Epithelial cell of proximal tubule (primary cell): ENCODE results near the gene TIMM17B. TPM values are rescaled to one million over a fixed set of nuclear protein-coding genes. Genes with fewer than 3 reads are reported as not detected.

Experiments used
- DNase-seq: peaks from one replicate; pipeline ENCODE4 v3.0.0-alpha.2; 2011; ENCODE audit warnings: low read depth
- H3K4me3 ChIP-seq: 2 replicates; pipeline ENCODE4 v1.5.1; 2011; ENCODE audit warnings: low read depth, mild to moderate bottlenecking, low read length
- CTCF ChIP-seq: conservative IDR thresholded peaks from 2 replicates; pipeline ENCODE4 v1.5.1; 2012; ENCODE audit warnings: low read depth, mild to moderate bottlenecking, low read length
- total RNA-seq: library from RNA; depleted of rRNA; stranded (reverse); fragments of >200 nt; gene quantifications from 2 replicates; pipeline ENCODE4 v1.2.3, GENCODE V29; 2015

TIMM17B gene
- total RNA-seq, 1 donor from 2014 or later: 104 TPM

- TF ChIP-seq CTCF: no peak
- DNase-seq: no peak
- no peak overlapping the region for H3K4me3 ChIP-seq
These were observed 48.7 kb downstream of the TIMM17B start for GRCh38 chrX:48848847-48849246.

Other genes with a start within 250 kb of the TIMM17B start
- 0.29 TPM in 1 of 2 replicates, not detected in the other for gene WAS, start 214.0 kb downstream of the TIMM17B start, total RNA-seq
- 13.3 and 28.6 TPM in 2 replicates for gene SUV39H1, start 201.0 kb downstream of the TIMM17B start, total RNA-seq
- not detected in 2 replicates for gene GLOD5, start 136.0 kb downstream of the TIMM17B start, total RNA-seq
- not detected in 2 replicates for gene GATA1, start 111.2 kb downstream of the TIMM17B start, total RNA-seq
- gene HDAC6, start 95.7 kb downstream of the TIMM17B start, total RNA-seq: 30.8 and 46.2 TPM in 2 replicates
- not detected in 2 replicates for gene ERAS, start 71.3 kb downstream of the TIMM17B start, total RNA-seq
- gene PCSK1N, start 62.2 kb downstream of the TIMM17B start, total RNA-seq: 12.4 and 19.3 TPM in 2 replicates
- 84.6 and 86.0 TPM in 2 replicates for gene PQBP1, start 162 bp upstream of the TIMM17B start, total RNA-seq
- 20.5 and 22.0 TPM in 2 replicates for gene SLC35A2, start 13.9 kb upstream of the TIMM17B start, total RNA-seq
- gene PIM2, start 21.3 kb upstream of the TIMM17B start, total RNA-seq: 10.9 and 13.1 TPM in 2 replicates
- gene OTUD5, start 59.8 kb upstream of the TIMM17B start, total RNA-seq: 34.4 and 44.2 TPM in 2 replicates
- gene KCND1, start 74.1 kb upstream of the TIMM17B start, total RNA-seq: 0.51 and 1.1 TPM in 2 replicates
- 15.8 and 24.6 TPM in 2 replicates for gene GRIPAP1, start 104.5 kb upstream of the TIMM17B start, total RNA-seq
- 51.8 and 63.7 TPM in 2 replicates for gene TFE3, start 145.6 kb upstream of the TIMM17B start, total RNA-seq
- gene CCDC120, start 161.2 kb upstream of the TIMM17B start, total RNA-seq: 4.0 and 4.5 TPM in 2 replicates
- gene PRAF2, start 176.2 kb upstream of the TIMM17B start, total RNA-seq: 13.5 and 16.7 TPM in 2 replicates
- gene WDR45, start 182.1 kb upstream of the TIMM17B start, total RNA-seq: 32.5 and 43.7 TPM in 2 replicates
- gene GPKOW, start 226.0 kb upstream of the TIMM17B start, total RNA-seq: 28.9 and 31.9 TPM in 2 replicates